Measurements from ENCODE around the gene CPE. TPM values are rescaled to one million over a fixed set of nuclear protein-coding genes. Genes with fewer than 3 reads are reported as not detected.

CPE gene
- polyA plus RNA-seq, 12 donors: 53.7 to 131 (median 67.8) TPM; not detected in 1

- DNase-seq: no peak
Observed at GRCh38 chr4:165360985-165361670, 17.7 kb upstream of the CPE start.

- no peak for DNase-seq
Observed at GRCh38 chr4:165361810-165362209, 17.0 kb upstream of the CPE start.

- no peak for DNase-seq
Observed at GRCh38 chr4:165364452-165365080, 14.2 kb upstream of the CPE start.

GRCh38 chr4:165367040-165367439, 11.8 kb upstream of the CPE start:
- no peak for DNase-seq

- no peak for DNase-seq
Observed at GRCh38 chr4:165368114-165368513, 10.7 kb upstream of the CPE start.

- DNase-seq: no peak
Observed at GRCh38 chr4:165368567-165368966, 10.2 kb upstream of the CPE start.

GRCh38 chr4:165369522-165369921, 9.3 kb upstream of the CPE start:
- DNase-seq: no peak

GRCh38 chr4:165370530-165370929, 8.3 kb upstream of the CPE start:
- no peak for DNase-seq

GRCh38 chr4:165375465-165375864, 3.3 kb upstream of the CPE start:
- no peak for DNase-seq

GRCh38 chr4:165378398-165378744, 437 bp upstream of the CPE start:
- no peak for DNase-seq

GRCh38 chr4:165379678-165380064, 863 bp downstream of the CPE start:
- no peak for DNase-seq

- DNase-seq: no peak
Observed at GRCh38 chr4:165380805-165381204, 2.0 kb downstream of the CPE start.

GRCh38 chr4:165381821-165382373, 3.1 kb downstream of the CPE start:
- no peak for DNase-seq

GRCh38 chr4:165382640-165383039, 3.8 kb downstream of the CPE start:
- DNase-seq: no peak

GRCh38 chr4:165383591-165384073, 4.8 kb downstream of the CPE start:
- no peak for DNase-seq

- DNase-seq: no peak
Observed at GRCh38 chr4:165384186-165384585, 5.4 kb downstream of the CPE start.

GRCh38 chr4:165384598-165384997, 5.8 kb downstream of the CPE start:
- no peak for DNase-seq

- no peak for DNase-seq
Observed at GRCh38 chr4:165385126-165385525, 6.3 kb downstream of the CPE start.

- DNase-seq: no peak
Observed at GRCh38 chr4:165386328-165386727, 7.5 kb downstream of the CPE start.

GRCh38 chr4:165388756-165389155, 9.9 kb downstream of the CPE start:
- DNase-seq: peak; percentile 57

- DNase-seq: no peak
Observed at GRCh38 chr4:165393051-165393450, 14.2 kb downstream of the CPE start.

- DNase-seq: no peak
Observed at GRCh38 chr4:165393704-165394103, 14.9 kb downstream of the CPE start.

GRCh38 chr4:165394275-165394674, 15.5 kb downstream of the CPE start:
- DNase-seq: no peak

GRCh38 chr4:165398570-165398969, 19.8 kb downstream of the CPE start:
- DNase-seq: no peak
